Hematopoietic multipotent progenitor cell treated with erythropoietin and hydrocortisone succinate and interleukin-3 and kit ligand, for 8 days (in vitro differentiated cells): ENCODE results near the gene CHMP1A.
"Not testable (repeated sequence)": the region's sequence is repeated elsewhere in the genome, so short reads cannot be mapped to it uniquely, and the experiment has no call there.

Source experiments
- DNase-seq: peaks from one replicate; pipeline ENCODE4 v3.0.0-alpha.2; 2015

The CHMP1A gene

GRCh38 chr16:89658221-89658879 is 842 bp upstream of the CHMP1A start:
- DNase-seq = no peak

GRCh38 chr16:89656435-89657121 is 930 bp downstream of the CHMP1A start:
- DNase-seq = no peak

DNA sequence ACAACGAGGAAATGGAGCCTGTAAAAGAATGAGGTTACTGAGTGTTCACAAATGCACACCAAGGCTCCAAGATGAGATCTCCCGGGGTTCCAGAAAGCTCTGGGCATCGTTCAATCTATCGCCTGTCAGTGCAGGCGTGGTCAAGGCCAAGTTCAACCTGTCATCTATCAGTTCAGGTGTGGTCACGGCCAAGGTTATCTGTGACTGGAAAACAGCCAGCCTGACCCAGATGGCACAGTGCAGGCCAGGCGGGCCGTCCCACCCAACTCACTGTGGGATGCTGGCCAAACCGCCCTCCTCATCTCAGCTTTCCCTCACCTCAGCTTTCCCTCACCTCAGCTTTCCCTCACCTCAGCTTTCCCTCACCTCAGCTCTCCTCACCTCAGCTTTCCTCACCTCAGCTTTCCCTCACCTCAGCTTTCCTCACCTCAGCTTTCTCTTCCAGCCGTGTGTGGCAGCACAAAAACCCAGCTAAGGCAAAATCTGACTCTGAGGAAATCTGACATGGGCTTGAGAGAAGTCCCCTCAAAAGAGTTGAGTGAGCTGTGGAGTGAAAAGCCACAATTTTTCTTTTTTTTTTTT is 2.4 kb downstream of the CHMP1A start:
- peak; percentile 9 for DNase-seq

DNA sequence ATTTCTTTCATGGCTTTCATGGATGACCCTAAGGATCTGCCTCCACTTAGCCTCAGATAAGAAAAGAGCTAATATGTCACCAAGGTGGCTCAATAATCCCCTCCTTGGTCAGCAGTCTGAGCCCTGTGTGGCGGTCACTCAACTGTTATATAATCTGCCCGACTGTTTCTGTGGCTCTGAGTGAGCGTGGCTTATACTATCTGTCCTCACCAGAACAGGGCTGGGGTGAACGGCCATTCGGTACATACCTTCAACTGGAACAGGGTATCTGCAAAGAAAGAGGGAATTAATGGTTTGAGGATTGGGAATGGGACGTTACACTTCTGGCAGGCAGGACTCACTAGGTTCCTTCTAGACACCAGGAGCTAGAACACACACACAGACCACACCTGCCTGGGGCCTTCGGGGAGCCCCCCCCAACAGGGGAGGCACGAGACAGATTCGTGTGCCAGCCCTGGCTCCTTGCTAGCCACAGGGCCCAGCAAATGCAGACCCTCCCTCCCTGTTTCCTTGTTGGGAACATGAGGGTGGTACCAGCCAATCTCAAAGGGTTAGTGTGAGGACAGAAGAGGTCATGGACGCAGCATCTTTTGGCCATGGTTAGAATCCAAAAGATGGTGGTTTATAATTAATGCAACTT is 3.7 kb downstream of the CHMP1A start:
- no peak for DNase-seq

DNA sequence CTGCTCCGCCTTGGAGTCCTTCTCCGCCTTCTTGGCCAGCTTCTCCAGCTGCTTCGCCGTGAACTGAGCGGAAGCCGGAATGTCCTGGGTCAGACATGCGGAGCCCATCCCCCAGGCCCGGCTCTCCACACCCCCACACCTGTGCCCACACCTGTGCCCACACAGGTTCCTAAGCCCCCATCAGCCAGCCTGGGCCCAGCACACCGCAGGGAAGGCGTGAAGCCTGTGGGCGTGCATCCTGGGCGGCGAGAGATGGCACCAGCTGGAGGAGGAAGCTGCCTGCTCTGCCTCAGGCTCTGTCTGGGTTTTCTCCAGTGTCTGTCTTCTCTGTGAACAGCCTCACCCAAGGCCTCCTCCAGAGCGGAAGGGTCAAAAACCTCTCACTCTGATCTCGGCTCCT is 5.9 kb downstream of the CHMP1A start:
- DNase-seq = no peak

- DNase-seq = no peak
Observed at GRCh38 chr16:89646906-89647305, 10.6 kb downstream of the CHMP1A start.

DNA sequence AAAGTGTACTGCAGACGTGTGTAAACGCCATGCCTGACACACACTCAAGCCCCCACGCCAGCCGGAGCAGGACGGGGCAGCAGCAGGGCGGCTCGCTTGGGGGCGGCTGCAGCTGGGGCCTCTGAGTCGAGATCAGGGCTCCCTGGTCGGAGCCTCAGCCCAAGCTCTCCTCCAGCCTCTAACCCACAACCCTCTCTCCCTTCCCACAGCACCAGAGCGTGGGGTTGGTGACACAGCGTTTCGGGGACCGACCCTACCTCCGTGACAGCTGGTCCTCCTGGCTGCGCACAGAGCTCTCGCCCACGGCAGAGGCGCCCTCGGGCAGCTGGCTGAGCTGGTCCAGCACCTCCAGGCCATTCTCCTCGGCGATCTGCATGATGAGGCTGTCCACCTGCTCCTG is 11.2 kb downstream of the CHMP1A start:
- DNase-seq = no peak

DNA sequence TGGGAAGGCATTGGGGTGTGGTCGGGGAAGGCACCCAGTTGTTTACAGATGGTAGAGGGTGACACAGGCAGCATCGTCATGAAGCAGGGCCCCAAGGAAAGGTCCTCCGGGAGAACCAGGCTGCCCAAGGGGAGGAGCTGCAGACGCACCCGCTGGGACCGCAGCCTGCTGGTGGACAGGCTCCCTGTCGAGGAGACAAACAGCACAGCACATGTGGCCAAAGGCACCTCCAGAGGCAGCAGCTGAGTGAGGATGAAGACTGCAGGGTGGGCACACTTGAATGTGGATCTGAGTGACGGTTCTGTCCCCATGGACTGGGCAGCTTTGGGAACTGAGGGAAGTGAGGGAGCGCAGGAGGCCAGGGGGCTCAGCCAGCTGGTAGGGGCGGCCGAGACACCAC is 12.4 kb downstream of the CHMP1A start:
- no peak for DNase-seq

GRCh38 chr16:89643769-89644300 is 13.7 kb downstream of the CHMP1A start:
- DNase-seq = peak; percentile 36

DNA sequence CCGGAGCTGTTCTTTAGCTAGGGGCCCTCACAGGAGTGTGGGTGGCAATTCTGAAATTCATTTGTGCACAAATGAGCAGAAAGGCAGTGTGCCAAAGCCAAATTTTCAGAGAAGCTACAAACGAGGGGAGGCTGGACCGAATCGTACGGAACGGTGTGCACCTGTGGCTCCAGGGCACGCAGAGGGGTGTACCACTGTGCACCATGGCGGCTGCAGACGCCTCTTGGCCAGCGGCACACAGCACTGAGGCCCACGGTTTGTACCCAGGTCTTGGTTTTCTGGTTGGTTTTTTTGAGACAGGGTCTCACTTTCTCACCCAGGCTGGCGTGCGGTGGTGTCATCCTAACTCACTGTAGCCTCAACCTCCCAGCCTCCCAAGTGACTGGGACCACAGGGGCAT is 14.9 kb downstream of the CHMP1A start:
- DNase-seq = no peak

DNA sequence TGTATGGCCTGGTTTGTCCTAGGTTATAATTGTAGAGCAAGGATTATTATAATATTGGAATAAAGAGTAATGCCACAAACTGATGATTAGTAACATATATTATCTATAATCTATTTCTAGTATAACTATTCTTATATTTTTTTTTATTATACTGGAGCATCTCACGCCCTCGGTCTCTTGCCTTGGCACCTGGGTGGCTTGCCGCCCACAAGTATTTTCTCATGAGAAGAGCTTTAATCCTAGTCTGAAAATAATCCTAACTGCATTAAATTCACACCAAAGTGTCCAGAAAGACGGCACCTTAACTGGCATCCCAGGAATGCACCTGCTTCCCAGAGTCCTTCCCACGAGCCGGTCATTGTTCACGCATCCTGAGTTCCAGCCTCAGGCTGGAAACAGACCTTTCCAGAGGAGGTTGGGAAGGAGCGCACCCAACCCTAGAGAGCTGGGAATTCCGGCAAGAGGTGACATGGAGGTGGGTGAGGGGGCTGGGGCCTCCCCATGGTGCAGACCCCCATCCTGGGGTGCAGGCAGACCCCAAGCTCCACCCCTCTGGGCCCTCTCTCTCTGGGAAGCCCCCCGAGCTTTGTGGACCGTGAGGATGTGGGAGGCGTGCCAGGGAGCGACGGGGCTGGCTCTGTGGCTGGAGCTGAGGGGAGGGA is 15.9 kb downstream of the CHMP1A start:
- DNase-seq = no peak

DNA sequence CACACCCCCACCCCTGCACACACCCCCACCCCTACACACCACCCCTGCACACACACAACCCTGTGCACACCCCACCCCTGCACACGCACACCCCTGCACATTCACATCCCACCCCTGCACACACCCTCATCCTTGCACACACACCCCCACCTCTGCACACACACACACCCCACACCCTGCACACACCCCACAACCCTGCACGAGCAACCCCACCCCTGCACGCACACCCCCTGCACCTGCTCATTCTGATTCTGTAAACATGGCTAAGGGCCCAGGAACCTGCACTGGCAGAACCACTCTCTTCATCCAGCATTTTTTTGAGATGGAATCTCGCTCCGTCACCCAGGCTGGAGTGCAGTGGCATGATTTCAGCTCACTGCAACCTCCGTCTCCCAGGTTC is 18.1 kb downstream of the CHMP1A start:
- no peak for DNase-seq

DNA sequence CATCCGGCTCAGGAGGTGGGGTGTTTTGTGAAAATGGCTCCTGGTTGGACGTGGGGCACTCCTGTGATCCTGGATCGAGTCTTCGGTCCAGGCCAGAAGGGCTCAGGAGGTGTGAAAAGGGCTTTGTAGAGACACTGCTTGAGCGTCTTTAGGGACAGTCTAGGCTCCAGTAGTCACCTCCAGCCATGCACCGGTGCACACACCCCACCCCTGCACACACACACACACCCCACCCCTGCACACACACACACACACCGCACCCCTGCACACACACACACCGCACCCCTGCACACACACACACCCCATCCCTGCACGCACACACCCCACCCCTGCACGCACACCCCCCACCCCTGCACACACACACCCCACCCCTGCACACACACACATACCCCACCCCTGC is 19.1 kb downstream of the CHMP1A start:
- no peak for DNase-seq

- DNase-seq = no peak
Observed at GRCh38 chr16:89637379-89637778, 20.1 kb downstream of the CHMP1A start.

- DNase-seq = no peak
Observed at GRCh38 chr16:89636663-89637062, 20.8 kb downstream of the CHMP1A start.

DNA sequence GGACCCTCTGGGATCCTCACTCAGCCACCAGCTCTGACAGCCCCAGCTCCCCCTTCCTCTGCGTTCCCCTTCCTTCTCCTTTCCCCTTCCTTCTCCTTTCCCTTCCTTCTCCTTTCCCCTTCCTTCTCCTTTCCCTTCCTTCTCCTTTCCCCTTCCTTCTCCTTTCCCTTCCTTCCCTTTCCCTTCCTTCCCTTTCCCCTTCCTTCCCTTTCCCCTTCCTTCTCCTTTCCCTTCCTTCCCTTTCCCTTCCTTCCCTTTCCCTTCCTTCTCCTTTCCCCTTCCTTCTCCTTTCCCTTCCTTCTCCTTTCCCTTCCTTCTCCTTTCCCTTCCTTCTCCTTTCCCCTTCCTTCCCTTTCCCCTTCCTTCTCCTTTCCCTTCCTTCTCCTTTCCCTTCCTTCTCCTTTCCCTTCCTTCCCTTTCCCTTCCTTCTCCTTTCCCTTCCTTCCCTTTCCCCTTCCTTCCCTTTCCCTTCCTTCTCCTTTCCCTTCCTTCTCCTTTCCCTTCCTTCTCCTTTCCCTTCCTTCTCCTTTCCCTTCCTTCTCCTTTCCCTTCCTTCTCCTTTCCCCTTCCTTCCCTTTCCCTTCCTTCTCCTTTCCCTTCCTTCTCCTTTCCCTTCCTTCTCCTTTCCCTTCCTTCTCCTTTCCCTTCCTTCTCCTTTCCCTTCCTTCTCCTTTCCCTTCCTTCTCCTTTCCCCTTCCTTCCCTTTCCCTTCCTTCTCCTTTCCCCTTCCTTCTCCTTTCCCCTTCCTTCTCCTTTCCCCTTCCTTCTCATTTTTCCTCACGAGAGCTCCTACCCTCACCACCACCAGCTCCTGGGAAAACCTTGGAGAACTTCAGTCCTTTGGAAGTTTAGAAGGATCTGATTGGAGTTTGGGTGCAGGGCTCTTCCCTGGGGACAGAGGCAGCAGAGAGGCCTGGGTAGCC is 22.8 kb downstream of the CHMP1A start:
- not testable (repeated sequence) for DNase-seq

DNA sequence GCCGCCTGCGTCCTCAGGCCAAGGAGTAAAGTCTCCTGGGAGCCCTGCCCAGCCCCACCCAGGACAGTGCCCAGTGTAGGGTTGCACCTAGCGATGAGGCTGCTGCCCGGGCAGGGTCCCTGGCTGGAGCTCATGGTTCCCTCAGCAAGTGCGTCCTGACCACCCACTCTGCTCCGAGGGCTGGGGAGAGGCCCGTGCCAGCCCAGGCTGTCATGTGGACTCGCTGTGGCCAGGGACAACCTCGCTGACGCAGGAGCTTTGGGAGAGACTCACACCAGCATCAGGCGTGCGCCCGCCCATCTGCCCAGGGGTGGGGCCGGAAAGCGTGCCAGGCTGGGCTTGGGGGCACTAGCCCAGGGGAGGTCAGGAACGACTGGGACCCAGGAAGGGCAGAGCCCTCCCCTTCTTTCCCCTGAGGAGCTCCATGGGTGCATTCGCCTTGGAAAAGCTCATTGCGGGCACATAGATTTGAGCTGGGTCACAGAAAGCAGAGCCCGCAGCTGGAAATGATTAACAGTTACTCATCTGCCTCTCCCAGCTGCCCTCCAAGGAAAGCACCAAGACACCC is 24.4 kb downstream of the CHMP1A start:
- no peak for DNase-seq

DNA sequence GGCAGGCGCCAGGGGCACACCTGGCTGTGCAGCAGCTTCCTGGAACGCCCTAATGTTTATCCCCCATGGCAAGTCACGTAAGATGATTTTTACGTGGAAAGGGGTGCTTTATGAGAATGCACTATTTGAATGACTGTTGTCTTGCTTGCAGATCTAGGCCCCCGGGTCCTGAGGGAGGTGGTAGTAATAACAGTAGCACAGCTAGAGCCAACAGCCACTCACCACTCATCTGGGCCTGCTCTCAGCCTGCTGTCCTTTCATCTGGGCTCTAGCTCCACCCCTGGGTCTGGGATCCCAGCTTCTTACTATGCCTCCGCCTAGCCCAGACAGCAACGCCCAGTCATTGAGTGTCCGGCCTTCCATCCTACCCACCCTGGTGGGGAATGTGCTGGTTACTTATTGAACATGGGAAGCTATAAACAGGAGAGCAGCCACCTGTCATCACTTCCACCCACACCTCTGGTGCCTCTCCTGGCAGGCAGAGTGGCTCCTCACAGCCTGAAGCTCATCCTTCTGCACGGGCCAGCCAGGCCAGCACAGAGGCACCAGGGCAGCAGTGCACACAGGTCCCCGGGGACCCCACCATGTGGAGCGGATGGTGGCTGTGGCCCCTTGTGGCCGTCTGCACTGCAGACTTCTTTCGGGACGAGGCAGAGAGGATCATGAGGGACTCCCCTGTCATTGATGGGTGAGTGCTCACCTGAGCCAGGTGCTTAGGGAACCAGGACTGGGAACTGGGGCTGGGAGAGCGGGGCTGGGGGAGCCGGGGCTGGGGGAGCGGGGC is 27.5 kb downstream of the CHMP1A start:
- DNase-seq = no peak

DNA sequence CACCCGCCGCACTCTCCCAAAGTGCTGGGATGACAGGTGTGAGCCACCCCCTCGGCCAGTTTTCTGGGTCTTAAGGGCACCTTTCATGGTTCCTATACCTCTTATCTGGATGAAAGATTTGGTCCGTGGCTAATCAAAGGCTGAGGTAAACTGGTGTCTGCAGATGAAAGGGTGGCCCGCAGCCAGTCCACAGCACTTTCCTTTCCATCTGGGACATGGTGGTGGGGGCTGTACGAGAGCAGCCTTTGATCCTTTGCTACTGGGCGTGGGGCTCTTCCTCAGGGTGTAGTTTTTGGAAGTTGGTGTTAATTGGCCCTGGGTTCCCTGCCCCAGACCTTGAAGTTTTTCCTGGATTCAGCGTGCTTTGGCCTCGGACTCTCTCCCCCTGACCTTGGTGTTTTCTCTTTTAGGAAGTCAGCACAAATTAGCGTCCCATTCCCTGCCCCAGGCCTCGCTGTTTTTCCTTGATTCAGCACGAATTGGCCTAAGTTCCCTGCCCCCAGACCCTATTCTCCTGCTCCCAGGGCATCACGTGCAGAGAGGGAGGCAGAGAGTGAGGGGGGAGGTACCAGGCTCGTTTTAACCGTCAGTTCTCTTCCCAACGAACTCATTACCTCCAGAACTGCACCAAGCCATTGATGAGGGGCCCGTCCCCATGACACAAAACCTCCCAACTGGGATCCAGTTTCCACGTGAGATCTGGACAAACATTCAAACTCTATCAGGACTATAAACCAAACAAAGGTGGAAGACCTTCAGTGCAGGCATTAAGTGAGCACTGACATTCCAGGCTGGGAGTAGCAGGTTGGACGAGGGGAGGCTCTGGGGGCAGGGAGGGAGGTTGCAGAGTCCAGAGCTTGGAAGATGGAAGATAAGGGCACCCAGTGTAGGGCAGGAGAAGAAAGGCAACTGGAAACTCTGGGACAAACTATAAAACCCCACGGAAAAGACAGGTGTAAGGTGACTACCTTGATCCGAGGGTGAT is 32.4 kb downstream of the CHMP1A start:
- no peak for DNase-seq
